GM23338 (cell line): ENCODE data around the gene KIF6. TPM values are rescaled to one million over a fixed set of nuclear protein-coding genes. Genes with fewer than 3 reads are reported as not detected.

Source experiments
- ATAC-seq: fragments of 200-7000 bp; cut with Tn5 transposase; 3 replicates; pipeline ENCODE4 v1.9.1; 2020
- DNase-seq: peaks from one replicate; pipeline ENCODE4 v3.0.0-alpha.2; 2015; ENCODE audit warnings: low spot score
- H2AFZ ChIP-seq: fragments of 200-600 bp; sonication (generic); 2 replicates; pipeline ENCODE4 v1.8.0; 2016; ENCODE audit warnings: antibody characterized with exemption, mild to moderate bottlenecking, moderate library complexity
- H3F3A ChIP-seq: fragments of 200-600 bp; sonication (generic); replicated peaks from 2 replicates; pipeline ENCODE4 v1.8.0; 2017; ENCODE audit warnings: antibody characterized with exemption, mixed run types, low read depth
- H3K27ac ChIP-seq: fragments of 200-600 bp; sonication (generic); 2 replicates; pipeline ENCODE4 v1.6.1; 2016; ENCODE audit warnings: low read depth
- H3K27me3 ChIP-seq: fragments of 200-600 bp; sonication (generic); 2 replicates; pipeline ENCODE4 v1.8.0; 2016; ENCODE audit warnings: mild to moderate bottlenecking, mixed run types, moderate library complexity; ENCODE audit not compliant: insufficient read depth
- H3K36me3 ChIP-seq: fragments of 200-600 bp; sonication (generic); 2 replicates; pipeline ENCODE4 v1.8.0; 2016; ENCODE audit warnings: mild to moderate bottlenecking; ENCODE audit not compliant: insufficient read depth
- H3K4me1 ChIP-seq: fragments of 200-600 bp; sonication (generic); 2 replicates; pipeline ENCODE4 v1.8.0; 2016; ENCODE audit warnings: mild to moderate bottlenecking, moderate library complexity; ENCODE audit not compliant: insufficient read depth
- H3K4me2 ChIP-seq: fragments of 200-600 bp; sonication (generic); 2 replicates; pipeline ENCODE4 v1.7.1; 2017; ENCODE audit warnings: mixed run types
- H3K4me3 ChIP-seq: fragments of 200-600 bp; sonication (generic); 2 replicates; pipeline ENCODE4 v1.6.1; 2016; ENCODE audit warnings: mixed run types
- H3K79me2 ChIP-seq: fragments of 200-600 bp; sonication (generic); replicated peaks from 2 replicates; pipeline ENCODE4 v1.8.0; 2017; ENCODE audit warnings: mild to moderate bottlenecking; ENCODE audit not compliant: insufficient read depth
- H3K9me2 ChIP-seq: fragments of 200-600 bp; sonication (generic); 2 replicates; pipeline ENCODE4 v1.8.0; 2017; ENCODE audit not compliant: insufficient read depth
- H4K20me1 ChIP-seq: fragments of 200-600 bp; sonication (generic); replicated peaks from 2 replicates; pipeline ENCODE4 v1.8.0; 2017; ENCODE audit warnings: mild to moderate bottlenecking; ENCODE audit not compliant: insufficient read depth
- H3K27ac Mint-ChIP-seq: 2 replicates; pipeline ENCODE4 v1.8.0; 2020; ENCODE audit warnings: inconsistent platforms, mild to moderate bottlenecking, moderate library complexity, mixed read lengths
- H3K27me3 Mint-ChIP-seq: 3 replicates; pipeline ENCODE4 v1.8.0; 2022; ENCODE audit warnings: low read depth, mild to moderate bottlenecking, moderate library complexity, mixed read lengths, inconsistent platforms; ENCODE audit not compliant: insufficient read depth, poor library complexity
- H3K36me3 Mint-ChIP-seq: 3 replicates; pipeline ENCODE4 v1.8.0; 2021; ENCODE audit warnings: low read depth, mild to moderate bottlenecking, inconsistent platforms, moderate library complexity, mixed read lengths
- H3K4me1 Mint-ChIP-seq: 3 replicates; pipeline ENCODE4 v1.8.0; 2020; ENCODE audit warnings: mild to moderate bottlenecking, inconsistent platforms, mixed read lengths
- H3K4me3 Mint-ChIP-seq: 3 replicates; pipeline ENCODE4 v1.8.0; 2021; ENCODE audit warnings: moderate library complexity, mild to moderate bottlenecking, inconsistent platforms, mixed read lengths
- H3K9me3 Mint-ChIP-seq: 3 replicates; pipeline ENCODE4 v1.8.0; 2020; ENCODE audit warnings: moderate library complexity, mild to moderate bottlenecking, inconsistent platforms, mixed read lengths
- CREB1 ChIP-seq: fragments of 250-450 bp; sonication (Bioruptor Pico); IDR thresholded peaks from 2 replicates; pipeline ENCODE4 v1.5.0; 2020; ENCODE audit warnings: low read depth, mild to moderate bottlenecking, moderate library complexity
- POLR2AphosphoS5 ChIP-seq: IDR thresholded peaks from 2 replicates; pipeline ENCODE4 v1.6.1; 2016; ENCODE audit warnings: antibody characterized with exemption, low read depth
- ZNF114 ChIP-seq: fragments of 250-450 bp; sonication (Bioruptor Pico); IDR thresholded peaks from 2 replicates; pipeline ENCODE4 v1.5.0; 2020; ENCODE audit warnings: mild to moderate bottlenecking, moderate library complexity
- polyA plus RNA-seq: library from polyadenylated mRNA; unstranded; fragments of >200 nt; fragmentation: Nextera tagmentation; extraction: Ambion mirVana; gene quantifications from 2 replicates; pipeline ENCODE4 v1.2.1, GENCODE V29; 2016
- total RNA-seq: library from RNA; depleted of rRNA; stranded (reverse); fragments of >200 nt; shearing (Covaris generic); gene quantifications from 2 replicates; pipeline ENCODE4 v1.2.3, GENCODE V29; 2014
- TF ChIP-seq, protein P1 (sequence below): fragments of 250-450 bp; sonication (Bioruptor Pico); IDR thresholded peaks from 2 replicates; pipeline ENCODE4 v1.5.0; 2020; ENCODE audit warnings: mild to moderate bottlenecking, moderate library complexity
- TF ChIP-seq, protein P2 (sequence below): IDR thresholded peaks from 2 replicates; pipeline ENCODE4 v1.6.1; 2016; ENCODE audit warnings: antibody characterized with exemption
- TF ChIP-seq, protein P3 (sequence below), 2 experiments: fragments of 200-600 bp in 1 of 2; sonication (generic) in 1 of 2; conservative IDR thresholded peaks; 2 replicates each; pipeline versions ENCODE4 v1.5.1 to v1.6.1; 2016 to 2017; ENCODE audit warnings: antibody characterized with exemption in 2 of 2, low read depth in 2 of 2, mild to moderate bottlenecking in 2 of 2, moderate library complexity in 1 of 2

Gene KIF6
- total and polyA plus RNA-seq, 2 experiments from 2014 or later = 0.87 to 1.7 TPM

DNA sequence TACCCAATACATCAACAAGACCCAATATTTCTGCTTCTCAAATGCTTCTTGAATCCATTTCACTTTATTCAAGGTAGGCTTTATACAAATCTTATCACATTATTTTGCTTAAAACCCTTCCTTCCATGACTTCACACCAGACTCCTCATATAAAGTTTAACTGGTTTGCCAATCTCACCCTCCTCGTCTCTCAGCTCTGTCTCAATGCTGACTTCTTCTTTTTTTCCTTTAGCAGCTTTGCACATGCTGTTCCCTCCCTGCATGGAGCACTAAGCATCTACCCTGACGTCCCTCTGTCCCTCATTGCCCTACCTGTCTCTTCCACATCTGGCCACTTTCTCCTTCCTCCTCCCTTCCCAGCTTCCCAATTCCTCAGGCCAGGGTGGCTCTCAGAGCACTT, 442.4 kb downstream of the KIF6 start:
- Mint-ChIP-seq H3K9me3 (no peaks in the 10 kb centered on the region), H3K27me3 (peaks cover 13% of the 10 kb centered on the region)

More for the DNA sequence above, 442.4 kb downstream of the KIF6 start:
- Histone ChIP-seq H2AFZ (no peak overlapping the region), H3K36me3 (no peaks in the 10 kb centered on the region), H3K27me3 (no peaks in the 10 kb centered on the region), H3K4me3 (no peak overlapping the region), H3K4me2 (no peak overlapping the region), H3K4me1 (no peaks in the 10 kb centered on the region), H3F3A (no peaks in the 10 kb centered on the region), H3K79me2 (no peaks in the 10 kb centered on the region), H3K27ac (no peak overlapping the region), H4K20me1 (no peaks in the 10 kb centered on the region), H3K9me2 (peaks cover 8% of the 10 kb centered on the region; the same call in 1 of the 2 replicates)
- H3K36me3 Mint-ChIP-seq = no peaks in the 10 kb centered on the region; the same call in 2 of the 3 replicates
- H3K4me1 Mint-ChIP-seq = peaks cover 10% of the 10 kb centered on the region
- DNase-seq (no peak), ATAC-seq (no peak)
- TF ChIP-seq, protein P1, sequence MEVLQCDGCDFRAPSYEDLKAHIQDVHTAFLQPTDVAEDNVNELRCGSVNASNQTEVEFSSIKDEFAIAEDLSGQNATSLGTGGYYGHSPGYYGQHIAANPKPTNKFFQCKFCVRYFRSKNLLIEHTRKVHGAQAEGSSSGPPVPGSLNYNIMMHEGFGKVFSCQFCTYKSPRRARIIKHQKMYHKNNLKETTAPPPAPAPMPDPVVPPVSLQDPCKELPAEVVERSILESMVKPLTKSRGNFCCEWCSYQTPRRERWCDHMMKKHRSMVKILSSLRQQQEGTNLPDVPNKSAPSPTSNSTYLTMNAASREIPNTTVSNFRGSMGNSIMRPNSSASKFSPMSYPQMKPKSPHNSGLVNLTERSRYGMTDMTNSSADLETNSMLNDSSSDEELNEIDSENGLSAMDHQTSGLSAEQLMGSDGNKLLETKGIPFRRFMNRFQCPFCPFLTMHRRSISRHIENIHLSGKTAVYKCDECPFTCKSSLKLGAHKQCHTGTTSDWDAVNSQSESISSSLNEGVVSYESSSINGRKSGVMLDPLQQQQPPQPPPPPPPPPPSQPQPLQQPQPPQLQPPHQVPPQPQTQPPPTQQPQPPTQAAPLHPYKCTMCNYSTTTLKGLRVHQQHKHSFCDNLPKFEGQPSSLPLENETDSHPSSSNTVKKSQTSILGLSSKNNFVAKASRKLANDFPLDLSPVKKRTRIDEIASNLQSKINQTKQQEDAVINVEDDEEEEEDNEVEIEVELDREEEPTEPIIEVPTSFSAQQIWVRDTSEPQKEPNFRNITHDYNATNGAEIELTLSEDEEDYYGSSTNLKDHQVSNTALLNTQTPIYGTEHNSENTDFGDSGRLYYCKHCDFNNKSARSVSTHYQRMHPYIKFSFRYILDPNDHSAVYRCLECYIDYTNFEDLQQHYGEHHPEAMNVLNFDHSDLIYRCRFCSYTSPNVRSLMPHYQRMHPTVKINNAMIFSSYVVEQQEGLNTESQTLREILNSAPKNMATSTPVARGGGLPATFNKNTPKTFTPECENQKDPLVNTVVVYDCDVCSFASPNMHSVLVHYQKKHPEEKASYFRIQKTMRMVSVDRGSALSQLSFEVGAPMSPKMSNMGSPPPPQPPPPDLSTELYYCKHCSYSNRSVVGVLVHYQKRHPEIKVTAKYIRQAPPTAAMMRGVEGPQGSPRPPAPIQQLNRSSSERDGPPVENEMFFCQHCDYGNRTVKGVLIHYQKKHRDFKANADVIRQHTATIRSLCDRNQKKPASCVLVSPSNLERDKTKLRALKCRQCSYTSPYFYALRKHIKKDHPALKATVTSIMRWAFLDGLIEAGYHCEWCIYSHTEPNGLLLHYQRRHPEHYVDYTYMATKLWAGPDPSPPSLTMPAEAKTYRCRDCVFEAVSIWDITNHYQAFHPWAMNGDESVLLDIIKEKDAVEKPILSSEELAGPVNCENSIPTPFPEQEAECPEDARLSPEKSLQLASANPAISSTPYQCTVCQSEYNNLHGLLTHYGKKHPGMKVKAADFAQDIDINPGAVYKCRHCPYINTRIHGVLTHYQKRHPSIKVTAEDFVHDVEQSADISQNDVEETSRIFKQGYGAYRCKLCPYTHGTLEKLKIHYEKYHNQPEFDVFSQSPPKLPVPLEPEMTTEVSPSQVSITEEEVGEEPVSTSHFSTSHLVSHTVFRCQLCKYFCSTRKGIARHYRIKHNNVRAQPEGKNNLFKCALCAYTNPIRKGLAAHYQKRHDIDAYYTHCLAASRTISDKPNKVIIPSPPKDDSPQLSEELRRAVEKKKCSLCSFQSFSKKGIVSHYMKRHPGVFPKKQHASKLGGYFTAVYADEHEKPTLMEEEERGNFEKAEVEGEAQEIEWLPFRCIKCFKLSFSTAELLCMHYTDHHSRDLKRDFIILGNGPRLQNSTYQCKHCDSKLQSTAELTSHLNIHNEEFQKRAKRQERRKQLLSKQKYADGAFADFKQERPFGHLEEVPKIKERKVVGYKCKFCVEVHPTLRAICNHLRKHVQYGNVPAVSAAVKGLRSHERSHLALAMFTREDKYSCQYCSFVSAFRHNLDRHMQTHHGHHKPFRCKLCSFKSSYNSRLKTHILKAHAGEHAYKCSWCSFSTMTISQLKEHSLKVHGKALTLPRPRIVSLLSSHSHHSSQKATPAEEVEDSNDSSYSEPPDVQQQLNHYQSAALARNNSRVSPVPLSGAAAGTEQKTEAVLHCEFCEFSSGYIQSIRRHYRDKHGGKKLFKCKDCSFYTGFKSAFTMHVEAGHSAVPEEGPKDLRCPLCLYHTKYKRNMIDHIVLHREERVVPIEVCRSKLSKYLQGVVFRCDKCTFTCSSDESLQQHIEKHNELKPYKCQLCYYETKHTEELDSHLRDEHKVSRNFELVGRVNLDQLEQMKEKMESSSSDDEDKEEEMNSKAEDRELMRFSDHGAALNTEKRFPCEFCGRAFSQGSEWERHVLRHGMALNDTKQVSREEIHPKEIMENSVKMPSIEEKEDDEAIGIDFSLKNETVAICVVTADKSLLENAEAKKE (CRISPR knock-in tag) = no peak
- no peak for TF ChIP-seq ZNF114 (CRISPR knock-in tag)
- TF ChIP-seq, protein P2, sequence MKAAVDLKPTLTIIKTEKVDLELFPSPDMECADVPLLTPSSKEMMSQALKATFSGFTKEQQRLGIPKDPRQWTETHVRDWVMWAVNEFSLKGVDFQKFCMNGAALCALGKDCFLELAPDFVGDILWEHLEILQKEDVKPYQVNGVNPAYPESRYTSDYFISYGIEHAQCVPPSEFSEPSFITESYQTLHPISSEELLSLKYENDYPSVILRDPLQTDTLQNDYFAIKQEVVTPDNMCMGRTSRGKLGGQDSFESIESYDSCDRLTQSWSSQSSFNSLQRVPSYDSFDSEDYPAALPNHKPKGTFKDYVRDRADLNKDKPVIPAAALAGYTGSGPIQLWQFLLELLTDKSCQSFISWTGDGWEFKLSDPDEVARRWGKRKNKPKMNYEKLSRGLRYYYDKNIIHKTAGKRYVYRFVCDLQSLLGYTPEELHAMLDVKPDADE = no peak
- TF ChIP-seq CREB1 (CRISPR knock-in tag) = no peak
- TF ChIP-seq, protein P3, sequence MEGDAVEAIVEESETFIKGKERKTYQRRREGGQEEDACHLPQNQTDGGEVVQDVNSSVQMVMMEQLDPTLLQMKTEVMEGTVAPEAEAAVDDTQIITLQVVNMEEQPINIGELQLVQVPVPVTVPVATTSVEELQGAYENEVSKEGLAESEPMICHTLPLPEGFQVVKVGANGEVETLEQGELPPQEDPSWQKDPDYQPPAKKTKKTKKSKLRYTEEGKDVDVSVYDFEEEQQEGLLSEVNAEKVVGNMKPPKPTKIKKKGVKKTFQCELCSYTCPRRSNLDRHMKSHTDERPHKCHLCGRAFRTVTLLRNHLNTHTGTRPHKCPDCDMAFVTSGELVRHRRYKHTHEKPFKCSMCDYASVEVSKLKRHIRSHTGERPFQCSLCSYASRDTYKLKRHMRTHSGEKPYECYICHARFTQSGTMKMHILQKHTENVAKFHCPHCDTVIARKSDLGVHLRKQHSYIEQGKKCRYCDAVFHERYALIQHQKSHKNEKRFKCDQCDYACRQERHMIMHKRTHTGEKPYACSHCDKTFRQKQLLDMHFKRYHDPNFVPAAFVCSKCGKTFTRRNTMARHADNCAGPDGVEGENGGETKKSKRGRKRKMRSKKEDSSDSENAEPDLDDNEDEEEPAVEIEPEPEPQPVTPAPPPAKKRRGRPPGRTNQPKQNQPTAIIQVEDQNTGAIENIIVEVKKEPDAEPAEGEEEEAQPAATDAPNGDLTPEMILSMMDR (conservative IDR thresholded peaks at IDR 0.05; ENCODE audit: low read depth in 2 of 2) = no peak
- TF ChIP-seq POLR2AphosphoS5 = no peak
- H3K27ac Mint-ChIP-seq = no peak overlapping the region
- H3K4me3 Mint-ChIP-seq = no peak overlapping the region
